ENCODE measurements around the gene FOXN3. TPM values are rescaled to one million over a fixed set of nuclear protein-coding genes. Genes with fewer than 3 reads are reported as not detected.

The FOXN3 gene
- total RNA-seq, 1 donor from 2014 or later, result 122 TPM

DNA sequence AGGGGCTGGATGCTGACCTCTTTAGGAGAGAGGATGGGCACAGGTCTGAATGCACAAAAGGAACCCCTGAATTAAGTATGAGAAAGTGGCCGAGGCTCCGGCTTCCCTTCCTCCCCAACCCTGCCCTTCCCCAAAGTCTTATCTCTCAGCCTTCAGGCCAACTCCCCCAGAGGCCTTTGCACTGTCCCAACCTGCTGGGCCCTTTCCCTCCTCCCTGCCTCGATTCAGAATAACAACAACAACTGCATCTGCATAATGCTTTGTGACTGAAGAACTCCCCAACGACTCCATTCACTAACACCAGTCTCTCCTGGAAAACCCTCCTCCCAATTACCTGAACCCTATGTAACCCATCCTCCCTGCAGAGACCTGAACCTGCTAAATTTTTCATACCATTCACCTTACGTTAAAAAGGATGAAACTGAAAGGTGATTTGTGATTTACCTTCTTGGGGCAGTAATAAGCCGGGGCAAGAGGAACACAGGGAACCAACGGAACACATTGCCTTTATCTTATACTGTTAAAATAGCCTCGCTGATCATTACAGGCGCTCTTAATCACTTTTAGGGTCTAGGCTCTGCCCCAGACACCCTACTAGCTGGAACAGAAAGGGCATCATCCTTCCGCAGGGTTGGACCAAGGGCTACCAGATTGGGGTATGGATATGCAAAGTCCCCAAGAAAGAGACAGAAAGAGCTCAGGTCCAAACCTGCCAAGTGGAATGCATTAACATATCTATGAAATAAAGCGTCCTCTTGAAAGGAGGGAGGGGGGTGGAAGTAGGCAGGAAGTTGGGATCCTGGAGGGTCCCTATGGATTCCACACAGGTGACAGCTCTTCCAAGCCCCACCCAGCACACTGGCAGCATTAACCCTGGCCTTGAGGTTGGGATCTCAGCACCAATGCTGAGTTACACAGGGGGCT is 24.2 kb upstream of the FOXN3 start:
- no peaks in the 10 kb centered on the region for H3K9me3 Mint-ChIP-seq (ENCODE audit: unreplicated experiment)
- no peak overlapping the region for H3K4me3 Mint-ChIP-seq (ENCODE audit: unreplicated experiment)
- H3K4me2 ChIP-seq (ENCODE audit: low read length), result no peak overlapping the region
- no peak overlapping the region for H2AFZ ChIP-seq (ENCODE audit: low read depth, low read length)
- H3K79me2 ChIP-seq (ENCODE audit: insufficient read depth, low read length), result no peaks in the 10 kb centered on the region
- H3K9me3 ChIP-seq (ENCODE audit: insufficient read depth, low read depth, low read length), result no peaks in the 10 kb centered on the region
- TF ChIP-seq CTCF (IDR thresholded peaks at IDR 0.05; ENCODE audit: insufficient read depth, low read depth, low read length), result no peak
- TF ChIP-seq EZH2 (IDR thresholded peaks at IDR 0.05; ENCODE audit: insufficient read depth, low read length), result no peak
- H3K27me3 Mint-ChIP-seq (ENCODE audit: low read depth, unreplicated experiment), result no peaks in the 10 kb centered on the region
- no peak for FAIRE-seq
- no peak for DNase-seq (ENCODE audit: low read depth)
- H3K27ac Mint-ChIP-seq (ENCODE audit: unreplicated experiment), result no peak overlapping the region
- H3K36me3 Mint-ChIP-seq (ENCODE audit: low read depth, unreplicated experiment), result peaks cover 3% of the 10 kb centered on the region
- H3K27ac ChIP-seq (ENCODE audit: low read depth, low read length), result no peak overlapping the region
- H3K4me1 ChIP-seq (ENCODE audit: insufficient read depth, low read length), result peaks cover 19% of the 10 kb centered on the region
- H3K4me1 Mint-ChIP-seq (ENCODE audit: low read depth, unreplicated experiment), result peaks cover 35% of the 10 kb centered on the region
- no peaks in the 10 kb centered on the region for H4K20me1 ChIP-seq (ENCODE audit: insufficient read depth, low read length)
- H3K27me3 ChIP-seq (ENCODE audit: insufficient read depth, low read length), result no peaks in the 10 kb centered on the region
- H3K4me3 ChIP-seq (ENCODE audit: insufficient read depth, low read depth, low read length), result no peak overlapping the region
- H3K36me3 ChIP-seq (ENCODE audit: insufficient read depth, low read length), result no peaks in the 10 kb centered on the region
- no peak overlapping the region for H3K9ac ChIP-seq (ENCODE audit: low read length)

- Histone ChIP-seq H3K9ac (ENCODE audit: low read length) (no peak overlapping the region), H3K4me1 (ENCODE audit: insufficient read depth, low read length) (peaks cover 2% of the 10 kb centered on the region), H3K79me2 (ENCODE audit: insufficient read depth, low read length) (peaks cover 5% of the 10 kb centered on the region), H3K27me3 (ENCODE audit: insufficient read depth, low read length) (no peaks in the 10 kb centered on the region), H3K36me3 (ENCODE audit: insufficient read depth, low read length) (no peaks in the 10 kb centered on the region), H3K27ac (ENCODE audit: low read depth, low read length) (no peak overlapping the region), H4K20me1 (ENCODE audit: insufficient read depth, low read length) (no peaks in the 10 kb centered on the region), H3K4me3 (ENCODE audit: insufficient read depth, low read depth, low read length) (no peak overlapping the region), H2AFZ (ENCODE audit: low read depth, low read length) (no peak overlapping the region), H3K4me2 (ENCODE audit: low read length) (no peak overlapping the region), H3K9me3 (ENCODE audit: insufficient read depth, low read depth, low read length) (no peaks in the 10 kb centered on the region)
- Mint-ChIP-seq H3K4me3 (ENCODE audit: unreplicated experiment) (no peak overlapping the region), H3K27ac (ENCODE audit: unreplicated experiment) (peak overlapping the region; percentile 72), H3K9me3 (ENCODE audit: unreplicated experiment) (no peaks in the 10 kb centered on the region), H3K4me1 (ENCODE audit: low read depth, unreplicated experiment) (peaks cover 20% of the 10 kb centered on the region), H3K36me3 (ENCODE audit: low read depth, unreplicated experiment) (peaks cover 11% of the 10 kb centered on the region), H3K27me3 (ENCODE audit: low read depth, unreplicated experiment) (no peaks in the 10 kb centered on the region)
- no peak for DNase-seq (ENCODE audit: low read depth)
- FAIRE-seq, result no peak
- no peak for TF ChIP-seq EZH2 (IDR thresholded peaks at IDR 0.05; ENCODE audit: insufficient read depth, low read length)
- TF ChIP-seq CTCF (IDR thresholded peaks at IDR 0.05; ENCODE audit: insufficient read depth, low read depth, low read length), result no peak
Observed at GRCh38 chr14:89435892-89436656, 19.0 kb upstream of the FOXN3 start.

All from astrocyte (in vitro differentiated cells and primary cell).